ENCODE measurements around the gene LRRC61. TPM values are rescaled to one million over a fixed set of nuclear protein-coding genes. Genes with fewer than 3 reads are reported as not detected.

The LRRC61 gene
- total and polyA plus RNA-seq, 10 donors, result 4.2 to 21.7 (median 11.4) TPM

DNA sequence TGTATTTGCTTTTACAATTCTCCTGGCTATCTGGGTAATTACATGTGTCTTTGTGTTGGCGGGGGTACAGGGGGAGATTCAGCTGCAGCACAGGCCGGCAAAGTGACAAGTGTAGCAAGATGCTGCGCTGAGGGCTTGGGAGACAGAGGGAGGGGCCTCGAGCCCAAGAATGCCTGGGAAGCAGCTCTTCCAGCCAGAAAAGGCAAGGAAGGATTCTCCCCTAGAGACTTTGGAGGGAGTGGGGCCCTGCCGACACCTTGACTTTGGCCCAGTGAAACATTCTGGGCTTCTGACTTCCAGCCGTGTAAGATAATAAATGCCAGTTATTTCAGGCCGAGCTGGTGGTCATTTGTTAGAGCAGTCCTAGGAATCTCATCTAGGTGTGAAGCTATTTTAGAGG lies 38.2 kb downstream of the LRRC61 start:
- H3K27me3 ChIP-seq (replicated peaks in 1 of 7), result no peaks in the 10 kb centered on the region
- no peak overlapping the region for H3K27ac ChIP-seq
- TF ChIP-seq, protein P1, sequence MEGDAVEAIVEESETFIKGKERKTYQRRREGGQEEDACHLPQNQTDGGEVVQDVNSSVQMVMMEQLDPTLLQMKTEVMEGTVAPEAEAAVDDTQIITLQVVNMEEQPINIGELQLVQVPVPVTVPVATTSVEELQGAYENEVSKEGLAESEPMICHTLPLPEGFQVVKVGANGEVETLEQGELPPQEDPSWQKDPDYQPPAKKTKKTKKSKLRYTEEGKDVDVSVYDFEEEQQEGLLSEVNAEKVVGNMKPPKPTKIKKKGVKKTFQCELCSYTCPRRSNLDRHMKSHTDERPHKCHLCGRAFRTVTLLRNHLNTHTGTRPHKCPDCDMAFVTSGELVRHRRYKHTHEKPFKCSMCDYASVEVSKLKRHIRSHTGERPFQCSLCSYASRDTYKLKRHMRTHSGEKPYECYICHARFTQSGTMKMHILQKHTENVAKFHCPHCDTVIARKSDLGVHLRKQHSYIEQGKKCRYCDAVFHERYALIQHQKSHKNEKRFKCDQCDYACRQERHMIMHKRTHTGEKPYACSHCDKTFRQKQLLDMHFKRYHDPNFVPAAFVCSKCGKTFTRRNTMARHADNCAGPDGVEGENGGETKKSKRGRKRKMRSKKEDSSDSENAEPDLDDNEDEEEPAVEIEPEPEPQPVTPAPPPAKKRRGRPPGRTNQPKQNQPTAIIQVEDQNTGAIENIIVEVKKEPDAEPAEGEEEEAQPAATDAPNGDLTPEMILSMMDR (IDR thresholded peaks at IDR 0.05 in 8 of 11, conservative IDR thresholded peaks at IDR 0.05 in 3 of 11), result no peak
- no peak for TF ChIP-seq POLR2A (IDR thresholded peaks at IDR 0.05)
- TF ChIP-seq POLR2AphosphoS5 (IDR thresholded peaks at IDR 0.05), result no peak
- H3K4me3 ChIP-seq, result no peak overlapping the region
- H3K4me1 ChIP-seq, result peaks cover 9 to 78% (median 48%) of the 10 kb centered on the region in 6 donors
- H3K36me3 ChIP-seq, result no peaks in the 10 kb centered on the region
- DNase-seq, result no peak
- 81 to 89% (median 86%) methylated on average over 7 of the region's 7 CpGs for WGBS, 5 donors
- H3K9me3 ChIP-seq, result no peaks in the 10 kb centered on the region
- intact Hi-C loops (cut with DNase I; ENCODE audit: low total_unique reads), result no loop called here

DNA sequence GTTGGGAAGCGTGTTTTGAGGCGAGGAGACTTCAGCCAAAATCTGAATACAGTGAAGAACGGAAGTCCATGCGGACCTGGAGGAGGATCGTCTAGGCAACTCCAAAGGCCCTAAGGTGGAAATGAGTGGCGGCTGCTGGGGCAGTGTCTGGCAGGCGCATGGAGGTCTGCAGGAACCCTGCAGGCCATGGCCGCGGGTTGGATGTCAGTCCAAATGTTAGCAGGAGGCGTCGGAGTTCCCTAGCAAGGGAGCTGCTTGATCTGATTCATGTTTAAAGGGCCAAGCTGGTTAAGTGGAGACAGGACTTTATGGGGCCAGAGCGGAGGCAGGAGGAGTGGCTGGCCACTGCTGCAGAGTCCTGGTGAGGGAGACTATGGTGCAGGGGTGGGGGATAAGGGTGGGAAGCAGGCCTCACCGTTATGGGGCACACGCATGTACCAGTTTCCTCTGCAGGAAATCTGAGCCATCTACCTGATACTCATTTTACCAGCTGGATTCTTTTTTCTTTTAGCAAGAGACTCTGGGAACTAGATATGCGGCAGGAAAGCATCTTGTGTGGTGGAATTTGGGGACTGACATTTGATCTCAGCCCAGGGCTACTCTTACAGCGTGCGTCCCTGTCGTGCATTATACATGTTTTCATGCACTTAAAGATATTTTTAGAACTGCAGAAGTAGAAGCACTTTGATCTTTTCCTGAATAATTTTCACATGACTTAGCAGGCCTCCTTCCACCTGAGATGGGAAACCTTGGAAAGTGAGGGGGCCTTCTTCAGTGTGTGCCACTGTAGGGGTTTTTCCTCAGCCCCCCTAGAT lies 38.9 kb downstream of the LRRC61 start:
- 68 to 77% (median 70%) methylated on average over 18 of the region's 18 CpGs for WGBS, 5 donors
- Histone ChIP-seq H3K27ac (no peak overlapping the region), H3K4me1 (peaks cover 2 to 78% (median 48%) of the 10 kb centered on the region in 6 donors), H3K9me3 (no peaks in the 10 kb centered on the region), H3K27me3 (replicated peaks in 1 of 7) (no peaks in the 10 kb centered on the region), H3K36me3 (no peaks in the 10 kb centered on the region), H3K4me3 (no peak overlapping the region)
- DNase-seq, result no peak
- intact Hi-C loops (cut with DNase I; ENCODE audit: low total_unique reads), result no loop called here
- TF ChIP-seq POLR2A (IDR thresholded peaks at IDR 0.05) (no peak), POLR2AphosphoS5 (IDR thresholded peaks at IDR 0.05) (no peak)
- TF ChIP-seq, protein P1 (IDR thresholded peaks at IDR 0.05 in 8 of 11, conservative IDR thresholded peaks at IDR 0.05 in 3 of 11), result no peak

DNA sequence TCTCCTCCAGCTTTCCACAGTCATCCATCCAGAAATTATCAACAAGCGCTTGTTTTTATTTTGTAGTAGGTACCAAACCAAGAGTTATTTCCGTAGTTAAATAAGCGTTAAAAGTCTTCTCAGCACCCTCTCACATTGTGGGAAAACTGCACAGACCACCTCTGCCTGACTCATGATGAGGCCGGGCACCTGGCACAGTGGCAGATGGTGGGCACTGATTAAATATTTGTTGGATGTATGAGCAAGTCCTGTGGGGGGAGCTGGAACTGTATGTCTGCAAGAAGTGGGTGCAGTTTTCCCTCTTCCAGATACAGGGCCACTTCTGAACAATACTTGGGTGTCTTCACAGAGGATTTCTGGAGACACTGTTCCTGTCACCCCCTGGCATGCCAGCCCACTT lies 40.2 kb downstream of the LRRC61 start:
- Histone ChIP-seq H3K4me3 (no peak overlapping the region), H3K27me3 (replicated peaks in 1 of 7) (no peaks in the 10 kb centered on the region), H3K27ac (peak overlapping the region in 2 of 8 donors; percentile 97), H3K36me3 (no peaks in the 10 kb centered on the region), H3K9me3 (no peaks in the 10 kb centered on the region), H3K4me1 (peaks cover 7 to 78% (median 47%) of the 10 kb centered on the region in 6 donors)
- intact Hi-C loops (cut with DNase I; ENCODE audit: low total_unique reads), result no loop called here
- TF ChIP-seq, protein P1 (IDR thresholded peaks at IDR 0.05 in 8 of 11, conservative IDR thresholded peaks at IDR 0.05 in 3 of 11), result no peak
- no peak for TF ChIP-seq POLR2AphosphoS5 (IDR thresholded peaks at IDR 0.05)
- TF ChIP-seq POLR2A (IDR thresholded peaks at IDR 0.05), result no peak
- 65 to 79% (median 70%) methylated on average over 4 of the region's 4 CpGs for WGBS, 5 donors
- no peak for DNase-seq

DNA sequence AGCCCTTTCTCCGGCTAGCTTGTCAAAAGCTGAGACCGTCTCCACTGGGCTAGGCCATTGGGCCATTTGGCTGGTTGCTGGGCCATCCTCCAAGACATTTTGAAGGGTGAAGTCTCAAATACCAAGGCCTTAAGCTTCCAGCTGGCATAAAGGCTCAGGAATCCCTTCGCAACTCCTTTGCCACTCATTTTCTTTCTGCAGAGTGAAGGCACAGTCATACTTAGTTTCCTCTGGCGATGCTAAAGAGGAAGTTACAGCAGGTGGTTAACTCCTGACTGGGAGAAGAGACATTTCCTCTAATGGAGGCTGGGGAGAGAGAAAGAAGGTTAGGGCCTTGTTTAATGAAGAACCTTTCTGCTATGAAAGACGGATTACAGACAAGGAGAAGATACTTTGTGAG lies 40.7 kb downstream of the LRRC61 start:
- H3K36me3 ChIP-seq, result no peaks in the 10 kb centered on the region
- DNase-seq, result no peak
- no peaks in the 10 kb centered on the region for H3K9me3 ChIP-seq
- no peaks in the 10 kb centered on the region for H3K27me3 ChIP-seq (replicated peaks in 1 of 7)
- 35 to 48% (median 44%) methylated on average over 5 of the region's 5 CpGs for WGBS, 5 donors
- peak overlapping the region in 5 of 8 donors; percentile 25 to 97 (median 47) for H3K27ac ChIP-seq
- intact Hi-C loops (cut with DNase I; ENCODE audit: low total_unique reads), result no loop called here
- peaks cover 7 to 73% (median 45%) of the 10 kb centered on the region in 6 donors for H3K4me1 ChIP-seq
- H3K4me3 ChIP-seq, result no peak overlapping the region
- TF ChIP-seq, protein P1 (IDR thresholded peaks at IDR 0.05 in 8 of 11, conservative IDR thresholded peaks at IDR 0.05 in 3 of 11), result no peak
- TF ChIP-seq POLR2AphosphoS5 (IDR thresholded peaks at IDR 0.05) (no peak), POLR2A (IDR thresholded peaks at IDR 0.05) (no peak)
